ENCODE data around the gene HEXIM1.

Gene HEXIM1

GRCh38 chr17:45104497-45104896 is 43.8 kb upstream of the HEXIM1 start:
- Histone ChIP-seq H4K20me1 (ENCODE audit: insufficient read depth) (no peaks in the 10 kb centered on the region), H3K36me3 (ENCODE audit: insufficient read depth) (no peaks in the 10 kb centered on the region; the same call in 1 of the 2 replicates), H3K79me2 (ENCODE audit: insufficient read depth, low read depth) (no peaks in the 10 kb centered on the region), H3K4me1 (ENCODE audit: low read depth, poor library complexity, severe bottlenecking) (no peaks in the 10 kb centered on the region), H3K27me3 (ENCODE audit: insufficient read depth, low read depth) (no peaks in the 10 kb centered on the region), H2AFZ (ENCODE audit: low read depth) (no peak overlapping the region), H3K9ac (no peak overlapping the region), H3K4me3 (IDR thresholded peaks at IDR 0.05; ENCODE audit: insufficient read depth, low read depth, low read length) (no peak overlapping the region), H3K4me2 (no peak overlapping the region), H3K27ac (no peak overlapping the region)
- no peak for TF ChIP-seq CTCF (conservative IDR thresholded peaks at IDR 0.05; ENCODE audit: low read depth, low read length)

- no peaks in the 10 kb centered on the region; the same call in 1 of the 2 replicates for H3K36me3 ChIP-seq (ENCODE audit: insufficient read depth)
- no peaks in the 10 kb centered on the region for H3K27me3 ChIP-seq (ENCODE audit: insufficient read depth, low read depth)
Observed at GRCh38 chr17:45104907-45105624, 43.2 kb upstream of the HEXIM1 start.

GRCh38 chr17:45106096-45106495 is 42.2 kb upstream of the HEXIM1 start:
- no peaks in the 10 kb centered on the region; the same call in 1 of the 2 replicates for H3K36me3 ChIP-seq (ENCODE audit: insufficient read depth)
- H2AFZ ChIP-seq (ENCODE audit: low read depth): no peak overlapping the region

More at GRCh38 chr17:45104907-45105624, 43.2 kb upstream of the HEXIM1 start:
- Histone ChIP-seq H3K4me2 (no peak overlapping the region), H3K79me2 (ENCODE audit: insufficient read depth, low read depth) (no peaks in the 10 kb centered on the region), H4K20me1 (ENCODE audit: insufficient read depth) (no peaks in the 10 kb centered on the region), H3K4me1 (ENCODE audit: low read depth, poor library complexity, severe bottlenecking) (no peaks in the 10 kb centered on the region), H3K4me3 (IDR thresholded peaks at IDR 0.05; ENCODE audit: insufficient read depth, low read depth, low read length) (no peak overlapping the region), H3K9ac (no peak overlapping the region), H3K27ac (no peak overlapping the region), H2AFZ (ENCODE audit: low read depth) (no peak overlapping the region)
- TF ChIP-seq CTCF (conservative IDR thresholded peaks at IDR 0.05; ENCODE audit: low read depth, low read length): no peak

GRCh38 chr17:45106582-45106981 is 41.7 kb upstream of the HEXIM1 start:
- no peak overlapping the region for H2AFZ ChIP-seq (ENCODE audit: low read depth)
- H3K4me3 ChIP-seq (IDR thresholded peaks at IDR 0.05; ENCODE audit: insufficient read depth, low read depth, low read length): no peak overlapping the region
- H3K79me2 ChIP-seq (ENCODE audit: insufficient read depth, low read depth): no peaks in the 10 kb centered on the region
- H4K20me1 ChIP-seq (ENCODE audit: insufficient read depth): no peaks in the 10 kb centered on the region
- H3K9ac ChIP-seq: no peak overlapping the region
- H3K27me3 ChIP-seq (ENCODE audit: insufficient read depth, low read depth): no peaks in the 10 kb centered on the region
- no peak overlapping the region for H3K4me2 ChIP-seq
- no peaks in the 10 kb centered on the region for H3K4me1 ChIP-seq (ENCODE audit: low read depth, poor library complexity, severe bottlenecking)
- no peak for TF ChIP-seq CTCF (conservative IDR thresholded peaks at IDR 0.05; ENCODE audit: low read depth, low read length)
- H3K27ac ChIP-seq: no peak overlapping the region
- no peaks in the 10 kb centered on the region; the same call in 1 of the 2 replicates for H3K36me3 ChIP-seq (ENCODE audit: insufficient read depth)

More at GRCh38 chr17:45106096-45106495, 42.2 kb upstream of the HEXIM1 start:
- no peak for TF ChIP-seq CTCF (conservative IDR thresholded peaks at IDR 0.05; ENCODE audit: low read depth, low read length)
- H3K4me1 ChIP-seq (ENCODE audit: low read depth, poor library complexity, severe bottlenecking): no peaks in the 10 kb centered on the region
- no peaks in the 10 kb centered on the region for H3K79me2 ChIP-seq (ENCODE audit: insufficient read depth, low read depth)
- no peaks in the 10 kb centered on the region for H4K20me1 ChIP-seq (ENCODE audit: insufficient read depth)
- no peak overlapping the region for H3K4me3 ChIP-seq (IDR thresholded peaks at IDR 0.05; ENCODE audit: insufficient read depth, low read depth, low read length)
- no peak overlapping the region for H3K9ac ChIP-seq
- no peaks in the 10 kb centered on the region for H3K27me3 ChIP-seq (ENCODE audit: insufficient read depth, low read depth)
- H3K27ac ChIP-seq: no peak overlapping the region
- H3K4me2 ChIP-seq: no peak overlapping the region
